Measurements from ENCODE around the gene LSM4. TPM values are rescaled to one million over a fixed set of nuclear protein-coding genes. Genes with fewer than 3 reads are reported as not detected.

Gene LSM4
- total and polyA plus RNA-seq, 2 of the 13 experiments (the other 11 are each of a cell fraction or from before 2014, with no cell fraction given), result 65.8 to 166 TPM

DNA sequence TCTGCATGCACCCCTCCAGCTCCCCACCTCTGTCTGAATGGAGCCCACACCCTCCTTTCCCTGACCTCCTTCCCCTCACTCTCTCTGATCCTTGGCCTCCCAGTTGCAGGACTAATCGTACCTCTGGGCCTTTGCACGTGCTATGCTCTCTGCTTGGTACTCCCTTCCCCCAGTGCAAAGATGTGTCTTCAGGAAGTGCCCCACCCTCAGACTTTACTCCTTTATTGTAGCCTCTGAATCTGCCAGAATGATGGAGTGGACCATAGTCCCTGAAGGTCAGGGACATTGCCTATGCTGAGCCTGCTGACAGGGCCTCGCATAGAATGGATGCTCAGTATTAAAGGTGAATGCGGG, 40.1 kb downstream of the LSM4 start (continued):
- TF ChIP-seq, protein P1, sequence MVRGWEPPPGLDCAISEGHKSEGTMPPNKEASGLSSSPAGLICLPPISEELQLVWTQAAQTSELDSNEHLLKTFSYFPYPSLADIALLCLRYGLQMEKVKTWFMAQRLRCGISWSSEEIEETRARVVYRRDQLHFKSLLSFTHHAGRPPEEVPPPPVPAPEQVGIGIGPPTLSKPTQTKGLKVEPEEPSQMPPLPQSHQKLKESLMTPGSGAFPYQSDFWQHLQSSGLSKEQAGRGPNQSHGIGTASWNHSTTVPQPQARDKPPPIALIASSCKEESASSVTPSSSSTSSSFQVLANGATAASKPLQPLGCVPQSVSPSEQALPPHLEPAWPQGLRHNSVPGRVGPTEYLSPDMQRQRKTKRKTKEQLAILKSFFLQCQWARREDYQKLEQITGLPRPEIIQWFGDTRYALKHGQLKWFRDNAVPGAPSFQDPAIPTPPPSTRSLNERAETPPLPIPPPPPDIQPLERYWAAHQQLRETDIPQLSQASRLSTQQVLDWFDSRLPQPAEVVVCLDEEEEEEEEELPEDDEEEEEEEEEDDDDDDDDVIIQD (CRISPR knock-in tag; IDR thresholded peaks at IDR 0.05; ENCODE audit: low read depth), result no peak
- TF ChIP-seq ZNF253 (CRISPR knock-in tag; IDR thresholded peaks at IDR 0.05; ENCODE audit: borderline replicate concordance) (no peak), TCF7L2 (IDR thresholded peaks at IDR 0.05; ENCODE audit: low read depth, low read length) (no peak), ZBTB26 (CRISPR knock-in tag; IDR thresholded peaks at IDR 0.05; ENCODE audit: borderline replicate concordance) (no peak), ZBTB8A (CRISPR knock-in tag; IDR thresholded peaks at IDR 0.05; ENCODE audit: borderline replicate concordance, low read depth) (no peak), STAT6 (CRISPR knock-in tag; IDR thresholded peaks at IDR 0.05; ENCODE audit: borderline replicate concordance) (no peak), SPEN (CRISPR knock-in tag; IDR thresholded peaks at IDR 0.05; ENCODE audit: low read depth) (no peak), ZGPAT (CRISPR knock-in tag; IDR thresholded peaks at IDR 0.05) (no peak), MTA1 (CRISPR knock-in tag; IDR thresholded peaks at IDR 0.05; ENCODE audit: borderline replicate concordance) (no peak), HIC2 (CRISPR knock-in tag; IDR thresholded peaks at IDR 0.05; ENCODE audit: low read depth) (no peak), HNF4G (IDR thresholded peaks at IDR 0.05; ENCODE audit: borderline replicate concordance, low read depth, low read length) (peak; percentile 56), HNF4G (CRISPR knock-in tag; IDR thresholded peaks at IDR 0.05; ENCODE audit: borderline replicate concordance, low read depth) (no peak; the same call in 1 of the 2 replicates)
- TF ChIP-seq, protein P2, sequence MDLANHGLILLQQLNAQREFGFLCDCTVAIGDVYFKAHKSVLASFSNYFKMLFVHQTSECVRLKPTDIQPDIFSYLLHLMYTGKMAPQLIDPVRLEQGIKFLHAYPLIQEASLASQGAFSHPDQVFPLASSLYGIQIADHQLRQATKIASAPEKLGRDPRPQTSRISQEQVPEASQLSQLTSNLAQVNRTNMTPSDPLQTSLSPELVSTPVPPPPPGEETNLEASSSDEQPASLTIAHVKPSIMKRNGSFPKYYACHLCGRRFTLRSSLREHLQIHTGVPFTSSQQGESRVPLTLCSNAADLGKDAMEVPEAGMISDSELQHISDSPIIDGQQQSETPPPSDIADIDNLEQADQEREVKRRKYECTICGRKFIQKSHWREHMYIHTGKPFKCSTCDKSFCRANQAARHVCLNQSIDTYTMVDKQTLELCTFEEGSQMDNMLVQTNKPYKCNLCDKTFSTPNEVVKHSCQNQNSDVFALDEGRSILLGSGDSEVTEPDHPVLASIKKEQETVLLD (CRISPR knock-in tag; IDR thresholded peaks at IDR 0.05; ENCODE audit: low read depth), result no peak
- TF ChIP-seq, protein P3, sequence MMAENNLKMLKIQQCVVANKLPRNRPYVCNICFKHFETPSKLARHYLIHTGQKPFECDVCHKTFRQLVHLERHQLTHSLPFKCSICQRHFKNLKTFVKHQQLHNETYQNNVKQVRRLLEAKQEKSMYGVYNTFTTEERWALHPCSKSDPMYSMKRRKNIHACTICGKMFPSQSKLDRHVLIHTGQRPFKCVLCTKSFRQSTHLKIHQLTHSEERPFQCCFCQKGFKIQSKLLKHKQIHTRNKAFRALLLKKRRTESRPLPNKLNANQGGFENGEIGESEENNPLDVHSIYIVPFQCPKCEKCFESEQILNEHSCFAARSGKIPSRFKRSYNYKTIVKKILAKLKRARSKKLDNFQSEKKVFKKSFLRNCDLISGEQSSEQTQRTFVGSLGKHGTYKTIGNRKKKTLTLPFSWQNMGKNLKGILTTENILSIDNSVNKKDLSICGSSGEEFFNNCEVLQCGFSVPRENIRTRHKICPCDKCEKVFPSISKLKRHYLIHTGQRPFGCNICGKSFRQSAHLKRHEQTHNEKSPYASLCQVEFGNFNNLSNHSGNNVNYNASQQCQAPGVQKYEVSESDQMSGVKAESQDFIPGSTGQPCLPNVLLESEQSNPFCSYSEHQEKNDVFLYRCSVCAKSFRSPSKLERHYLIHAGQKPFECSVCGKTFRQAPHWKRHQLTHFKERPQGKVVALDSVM (CRISPR knock-in tag; IDR thresholded peaks at IDR 0.05), result no peak
- TF ChIP-seq, protein P4, sequence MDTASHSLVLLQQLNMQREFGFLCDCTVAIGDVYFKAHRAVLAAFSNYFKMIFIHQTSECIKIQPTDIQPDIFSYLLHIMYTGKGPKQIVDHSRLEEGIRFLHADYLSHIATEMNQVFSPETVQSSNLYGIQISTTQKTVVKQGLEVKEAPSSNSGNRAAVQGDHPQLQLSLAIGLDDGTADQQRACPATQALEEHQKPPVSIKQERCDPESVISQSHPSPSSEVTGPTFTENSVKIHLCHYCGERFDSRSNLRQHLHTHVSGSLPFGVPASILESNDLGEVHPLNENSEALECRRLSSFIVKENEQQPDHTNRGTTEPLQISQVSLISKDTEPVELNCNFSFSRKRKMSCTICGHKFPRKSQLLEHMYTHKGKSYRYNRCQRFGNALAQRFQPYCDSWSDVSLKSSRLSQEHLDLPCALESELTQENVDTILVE (CRISPR knock-in tag; IDR thresholded peaks at IDR 0.05), result no peak
